ENCODE results near the gene ATP8A1.

- TF ChIP-seq, protein P1, sequence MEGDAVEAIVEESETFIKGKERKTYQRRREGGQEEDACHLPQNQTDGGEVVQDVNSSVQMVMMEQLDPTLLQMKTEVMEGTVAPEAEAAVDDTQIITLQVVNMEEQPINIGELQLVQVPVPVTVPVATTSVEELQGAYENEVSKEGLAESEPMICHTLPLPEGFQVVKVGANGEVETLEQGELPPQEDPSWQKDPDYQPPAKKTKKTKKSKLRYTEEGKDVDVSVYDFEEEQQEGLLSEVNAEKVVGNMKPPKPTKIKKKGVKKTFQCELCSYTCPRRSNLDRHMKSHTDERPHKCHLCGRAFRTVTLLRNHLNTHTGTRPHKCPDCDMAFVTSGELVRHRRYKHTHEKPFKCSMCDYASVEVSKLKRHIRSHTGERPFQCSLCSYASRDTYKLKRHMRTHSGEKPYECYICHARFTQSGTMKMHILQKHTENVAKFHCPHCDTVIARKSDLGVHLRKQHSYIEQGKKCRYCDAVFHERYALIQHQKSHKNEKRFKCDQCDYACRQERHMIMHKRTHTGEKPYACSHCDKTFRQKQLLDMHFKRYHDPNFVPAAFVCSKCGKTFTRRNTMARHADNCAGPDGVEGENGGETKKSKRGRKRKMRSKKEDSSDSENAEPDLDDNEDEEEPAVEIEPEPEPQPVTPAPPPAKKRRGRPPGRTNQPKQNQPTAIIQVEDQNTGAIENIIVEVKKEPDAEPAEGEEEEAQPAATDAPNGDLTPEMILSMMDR (IDR thresholded peaks at IDR 0.05), result no peak
- 0 out of 2 replicates have a peak, but pooled peaks have one; percentile 54 for TF ChIP-seq HMGXB4 (CRISPR knock-in tag; IDR thresholded peaks at IDR 0.05)
- TF ChIP-seq, protein P2, sequence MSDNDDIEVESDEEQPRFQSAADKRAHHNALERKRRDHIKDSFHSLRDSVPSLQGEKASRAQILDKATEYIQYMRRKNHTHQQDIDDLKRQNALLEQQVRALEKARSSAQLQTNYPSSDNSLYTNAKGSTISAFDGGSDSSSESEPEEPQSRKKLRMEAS (CRISPR knock-in tag; IDR thresholded peaks at IDR 0.05), result peak; percentile 42; the same call in 1 of the 2 replicates
- TF ChIP-seq HMGA2 (CRISPR knock-in tag; IDR thresholded peaks at IDR 0.05), result no peak
- 0 out of 2 replicates have a peak, but pooled peaks have one; percentile 35 for TF ChIP-seq ATF1 (CRISPR knock-in tag; IDR thresholded peaks at IDR 0.05)
- no peak for TF ChIP-seq FOXJ3 (CRISPR knock-in tag; IDR thresholded peaks at IDR 0.05; ENCODE audit: borderline replicate concordance)
- no peak for TF ChIP-seq CREB1 (CRISPR knock-in tag; IDR thresholded peaks at IDR 0.05)
- TF ChIP-seq TEAD4 (CRISPR knock-in tag; IDR thresholded peaks at IDR 0.05), result no peak
- TF ChIP-seq EMX1 (CRISPR knock-in tag; IDR thresholded peaks at IDR 0.05), result no peak
- no peak for TF ChIP-seq ZMAT4 (CRISPR knock-in tag; IDR thresholded peaks at IDR 0.05)
- no peak for TF ChIP-seq TCF7 (CRISPR knock-in tag; IDR thresholded peaks at IDR 0.05; ENCODE audit: low read depth)
- TF ChIP-seq SP1 (CRISPR knock-in tag; conservative IDR thresholded peaks at IDR 0.05), result peak; percentile 79
These were observed at the start of gene ATP8A1 for GRCh38 chr4:42656944-42657792.
